HG03439 (cell line): ENCODE results near the gene AAGAB.

Source experiments
- ATAC-seq: cut with Tn5 transposase; IDR thresholded peaks from one replicate; pipeline ENCODE4 v1.9.1; 2021; ENCODE audit warnings: mild to moderate bottlenecking, moderate library complexity; ENCODE audit not compliant: unreplicated experiment

AAGAB gene

GRCh38 chr15:67212684-67213367, 41.6 kb downstream of the AAGAB start:
- ATAC-seq = no peak

- ATAC-seq = no peak
These were observed 43.8 kb downstream of the AAGAB start for GRCh38 chr15:67210555-67211168.

- no peak for ATAC-seq
These were observed 46.1 kb downstream of the AAGAB start for GRCh38 chr15:67208396-67208795.

- no peak for ATAC-seq
These were observed 46.8 kb downstream of the AAGAB start for GRCh38 chr15:67207555-67208207.

- no peak for ATAC-seq
These were observed 51.5 kb downstream of the AAGAB start for GRCh38 chr15:67202991-67203390.

- no peak for ATAC-seq
These were observed 52.4 kb downstream of the AAGAB start for GRCh38 chr15:67202091-67202490.

GRCh38 chr15:67201136-67201535, 53.3 kb downstream of the AAGAB start:
- no peak for ATAC-seq

- no peak for ATAC-seq
These were observed 54.3 kb downstream of the AAGAB start for GRCh38 chr15:67199881-67200763.

- no peak for ATAC-seq
These were observed 55.1 kb downstream of the AAGAB start for GRCh38 chr15:67199391-67199790.

GRCh38 chr15:67198157-67198754, 56.2 kb downstream of the AAGAB start:
- ATAC-seq = no peak

- ATAC-seq = no peak
These were observed 57.1 kb downstream of the AAGAB start for GRCh38 chr15:67197364-67197695.

GRCh38 chr15:67196672-67197363, 57.6 kb downstream of the AAGAB start:
- ATAC-seq = no peak

- no peak for ATAC-seq
These were observed 58.2 kb downstream of the AAGAB start for GRCh38 chr15:67196222-67196621.

GRCh38 chr15:67195305-67195704, 59.2 kb downstream of the AAGAB start:
- ATAC-seq = no peak

- ATAC-seq = no peak
These were observed 60.0 kb downstream of the AAGAB start for GRCh38 chr15:67194171-67195114.

GRCh38 chr15:67193223-67193990, 61.1 kb downstream of the AAGAB start:
- no peak for ATAC-seq

GRCh38 chr15:67192185-67192820, 62.2 kb downstream of the AAGAB start:
- ATAC-seq = no peak

- no peak for ATAC-seq
These were observed 63.6 kb downstream of the AAGAB start for GRCh38 chr15:67190813-67191212.
